Measurements from ENCODE around the gene KISS1. TPM values are rescaled to one million over a fixed set of nuclear protein-coding genes. Genes with fewer than 3 reads are reported as not detected.

KISS1 gene
- polyA plus RNA-seq, 3 donors from 2014 or later = not detected

DNA sequence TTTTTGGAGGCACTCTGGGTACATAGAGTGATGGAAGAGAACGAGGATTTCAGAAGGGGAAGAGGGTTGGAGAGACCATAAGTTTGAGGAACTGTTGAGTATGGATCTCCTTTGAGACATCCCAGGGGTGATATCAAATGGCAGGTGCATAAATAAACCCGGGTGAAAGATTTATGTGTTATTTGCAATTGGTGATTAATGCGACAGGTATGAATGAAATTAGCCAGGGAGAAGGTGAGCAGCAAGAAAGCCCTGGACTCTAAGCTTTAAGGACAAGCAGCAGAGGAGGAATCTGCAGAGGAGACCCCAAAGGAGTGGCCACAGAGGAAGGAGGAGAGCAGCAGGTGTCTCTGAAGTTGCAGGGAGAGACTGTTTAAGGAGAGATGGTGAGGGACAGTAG, 21.3 kb downstream of the KISS1 start:
- no peak overlapping the region for H3K27ac Mint-ChIP-seq
- H3K9me3 Mint-ChIP-seq = peaks cover 15 to 23% (median 19%) of the 10 kb centered on the region in 6 donors
- no peak for DNase-seq
- peaks cover 0 to 7% (median 4%) of the 10 kb centered on the region in 3 donors for H3K27me3 Mint-ChIP-seq (ENCODE audit: low read depth in 3 of 3)
- H3K4me1 Mint-ChIP-seq = no peaks in the 10 kb centered on the region
- no peak overlapping the region for H3K4me3 Mint-ChIP-seq
- peaks cover 0 to 7% (median 0%) of the 10 kb centered on the region in 3 donors for H3K36me3 Mint-ChIP-seq

DNA sequence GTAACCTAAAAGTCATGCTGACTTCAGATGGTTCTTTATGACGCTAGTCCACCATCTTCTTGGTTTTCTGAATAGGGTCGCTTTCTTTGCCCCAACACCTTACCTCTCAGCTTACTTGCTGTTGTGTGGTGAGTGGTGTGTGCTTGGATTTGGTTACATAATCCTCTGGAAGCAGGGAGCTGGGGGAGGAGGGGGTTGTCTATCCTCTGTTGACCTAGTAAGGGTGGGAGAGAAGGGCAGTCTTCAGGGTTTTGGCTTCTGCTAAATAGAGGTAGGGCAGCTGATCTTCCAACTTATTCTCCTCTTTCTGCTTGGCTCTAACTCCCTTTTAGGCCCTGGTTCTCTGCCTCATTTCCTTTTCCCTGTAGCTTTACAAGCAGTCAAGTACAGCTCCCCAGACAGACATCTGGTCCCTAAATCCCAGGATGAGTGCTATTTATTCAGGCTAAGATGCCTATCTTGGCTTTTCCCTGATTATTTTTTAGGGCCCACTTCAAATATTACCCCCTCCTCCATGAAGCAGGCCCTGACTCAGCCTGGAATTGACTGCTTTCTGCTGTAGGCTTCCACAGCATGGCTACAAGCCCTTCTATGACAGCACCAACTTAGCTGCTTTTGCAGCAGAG, 23.8 kb downstream of the KISS1 start:
- Mint-ChIP-seq H3K27me3 (ENCODE audit: low read depth in 3 of 3) (peaks cover 0 to 7% (median 6%) of the 10 kb centered on the region in 3 donors), H3K4me3 (no peak overlapping the region), H3K27ac (no peak overlapping the region), H3K36me3 (peaks cover 0 to 7% (median 4%) of the 10 kb centered on the region in 3 donors), H3K9me3 (peaks cover 24 to 44% (median 35%) of the 10 kb centered on the region in 6 donors), H3K4me1 (no peaks in the 10 kb centered on the region)
- DNase-seq = no peak

DNA sequence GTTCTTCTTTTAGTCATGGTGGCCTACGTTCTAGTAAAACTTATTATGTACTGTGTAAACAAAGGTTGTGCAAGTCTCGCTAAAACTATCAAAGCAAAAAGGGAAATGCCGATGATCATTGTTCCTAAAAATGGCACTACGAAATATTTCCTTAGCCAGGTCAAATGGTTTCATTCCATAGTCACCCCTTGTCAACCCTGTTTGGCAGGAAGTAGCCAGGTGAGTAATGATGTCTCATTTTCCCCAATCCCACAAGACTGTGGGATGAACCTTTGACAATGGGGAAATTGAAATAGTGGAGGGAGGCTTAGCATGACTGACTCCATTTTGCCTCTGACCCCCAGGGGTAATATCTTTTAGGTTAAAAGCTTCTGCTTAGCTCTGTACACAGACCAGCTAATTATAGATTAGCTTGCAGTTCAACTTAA, 24.5 kb downstream of the KISS1 start:
- no peak for DNase-seq
- H3K27ac Mint-ChIP-seq = no peak overlapping the region
- peaks cover 24 to 44% (median 35%) of the 10 kb centered on the region in 6 donors for H3K9me3 Mint-ChIP-seq
- H3K27me3 Mint-ChIP-seq (ENCODE audit: low read depth in 3 of 3) = peaks cover 0 to 7% (median 7%) of the 10 kb centered on the region in 3 donors
- no peaks in the 10 kb centered on the region for H3K4me1 Mint-ChIP-seq
- H3K36me3 Mint-ChIP-seq = peaks cover 0 to 7% (median 4%) of the 10 kb centered on the region in 3 donors
- no peak overlapping the region for H3K4me3 Mint-ChIP-seq

DNA sequence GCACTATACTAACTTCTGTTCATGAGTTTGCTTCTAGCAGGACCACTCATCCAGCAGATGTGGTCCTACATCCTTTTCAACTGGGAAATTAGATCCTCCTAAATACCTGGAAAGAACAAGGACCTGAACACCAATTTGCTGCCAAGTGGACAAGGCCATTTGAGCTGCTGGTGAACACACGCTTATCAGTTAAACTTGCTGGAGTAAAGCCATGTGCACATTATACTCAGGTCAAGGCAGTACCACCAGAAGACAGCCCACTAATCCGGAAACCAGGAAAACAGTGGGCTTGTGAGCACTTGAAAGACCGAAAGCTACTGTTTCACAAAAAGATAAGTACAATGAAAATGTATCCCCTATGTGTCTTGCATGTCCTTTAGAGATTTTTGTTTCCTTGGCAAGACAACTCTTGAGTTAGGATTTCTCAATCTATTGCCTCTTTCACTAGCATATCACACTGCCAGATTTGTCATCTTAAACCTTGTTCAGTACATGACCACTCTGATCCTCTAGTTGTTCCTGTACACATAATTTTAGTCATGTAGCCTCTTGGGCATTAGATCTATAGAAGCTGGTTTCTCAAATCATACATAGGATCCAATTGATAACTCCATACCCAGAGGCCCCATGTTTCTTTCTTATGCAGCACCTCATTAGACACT, 25.7 kb downstream of the KISS1 start:
- H3K36me3 Mint-ChIP-seq = peaks cover 0 to 7% (median 4%) of the 10 kb centered on the region in 3 donors
- no peak overlapping the region for H3K4me3 Mint-ChIP-seq
- no peak for DNase-seq
- H3K27ac Mint-ChIP-seq = no peak overlapping the region
- H3K27me3 Mint-ChIP-seq (ENCODE audit: low read depth in 3 of 3) = peaks cover 0 to 12% (median 7%) of the 10 kb centered on the region in 3 donors
- H3K9me3 Mint-ChIP-seq = peaks cover 24 to 44% (median 35%) of the 10 kb centered on the region in 6 donors
- H3K4me1 Mint-ChIP-seq = no peaks in the 10 kb centered on the region

DNA sequence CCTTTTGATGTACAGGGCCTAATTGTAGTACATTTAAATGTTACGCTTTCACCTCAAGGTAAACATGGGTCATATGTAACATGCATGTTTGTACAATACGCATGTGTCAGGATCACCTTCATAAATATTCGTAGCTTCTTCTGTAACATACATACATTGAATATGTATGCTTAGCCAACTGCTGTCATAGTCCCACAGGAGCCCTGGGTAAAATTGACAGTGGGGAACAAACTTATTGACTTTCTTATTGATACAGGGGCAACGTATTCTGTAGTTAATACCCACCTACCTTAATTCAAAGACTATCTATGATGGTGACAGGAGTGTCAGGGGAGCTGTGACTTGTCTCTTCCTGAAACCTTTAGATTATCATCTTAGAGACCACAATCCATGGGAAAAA, 26.4 kb downstream of the KISS1 start:
- no peak for DNase-seq

DNA sequence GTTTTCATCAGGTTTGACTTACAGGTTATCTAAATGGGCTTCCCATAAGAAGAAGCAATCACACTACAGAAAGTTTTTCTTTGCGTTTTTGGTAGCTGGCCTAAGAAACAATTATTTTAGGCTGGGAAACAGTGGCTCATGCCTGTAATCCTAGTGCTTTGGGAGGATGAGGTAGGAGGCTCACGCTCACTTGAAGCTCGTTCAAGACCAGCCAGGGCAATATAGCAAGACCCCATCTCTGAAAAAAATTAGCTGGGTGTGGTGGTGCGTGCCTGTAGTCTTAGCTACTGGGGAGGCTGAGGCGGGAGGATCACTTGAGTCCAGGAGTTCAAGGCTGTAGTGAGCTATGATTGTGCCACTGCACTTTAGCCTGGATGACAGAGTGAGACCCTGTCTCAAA, 28.6 kb downstream of the KISS1 start:
- Mint-ChIP-seq H3K36me3 (peaks cover 0 to 7% (median 4%) of the 10 kb centered on the region in 3 donors), H3K4me1 (no peaks in the 10 kb centered on the region), H3K9me3 (peaks cover 23 to 44% (median 35%) of the 10 kb centered on the region in 6 donors), H3K27ac (no peak overlapping the region), H3K27me3 (ENCODE audit: low read depth in 3 of 3) (peaks cover 2 to 8% (median 5%) of the 10 kb centered on the region in 3 donors), H3K4me3 (no peak overlapping the region)
- no peak for DNase-seq

More for the DNA sequence above, 26.4 kb downstream of the KISS1 start:
- Mint-ChIP-seq H3K4me3 (no peak overlapping the region), H3K4me1 (no peaks in the 10 kb centered on the region), H3K9me3 (peaks cover 24 to 44% (median 35%) of the 10 kb centered on the region in 6 donors), H3K27me3 (ENCODE audit: low read depth in 3 of 3) (peaks cover 0 to 12% (median 7%) of the 10 kb centered on the region in 3 donors), H3K36me3 (peaks cover 0 to 7% (median 4%) of the 10 kb centered on the region in 3 donors), H3K27ac (no peak overlapping the region)

DNA sequence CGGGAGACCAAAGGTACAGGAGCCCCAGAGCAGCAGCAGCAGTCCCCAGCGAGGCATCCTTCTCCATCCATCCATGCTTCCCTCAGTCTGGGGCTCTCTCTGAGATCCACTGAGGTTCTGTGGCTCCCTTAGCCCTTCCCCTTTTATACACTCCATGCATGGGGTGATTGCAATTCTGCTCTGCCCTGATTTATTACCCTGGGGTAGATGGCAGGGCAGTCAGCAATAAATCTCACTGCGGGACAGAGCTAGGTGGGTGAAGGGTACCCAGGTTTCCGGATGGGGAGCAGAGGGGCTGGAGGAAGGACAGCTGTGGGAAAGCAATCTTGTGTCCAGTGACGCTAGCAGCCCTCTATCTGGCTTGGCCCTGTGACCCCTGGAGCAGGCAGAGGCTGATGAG, 30.1 kb downstream of the KISS1 start, which contains the start of gene REN:
Gene REN (minus strand): TSS at position 119 of the 400 bp plus-strand sequence. CDS start 44 bp downstream, at position 75.
- DNase-seq = no peak
- Mint-ChIP-seq H3K4me1 (no peaks in the 10 kb centered on the region), H3K36me3 (peaks cover 0 to 4% (median 4%) of the 10 kb centered on the region in 3 donors), H3K27ac (no peak within 1 kb of the TSS), H3K27me3 (ENCODE audit: low read depth in 3 of 3) (peaks cover 4 to 5% (median 5%) of the 10 kb centered on the region in 3 donors), H3K9me3 (peaks cover 19 to 33% (median 27%) of the 10 kb centered on the region in 6 donors), H3K4me3 (no peak within 1 kb of the TSS)

DNA sequence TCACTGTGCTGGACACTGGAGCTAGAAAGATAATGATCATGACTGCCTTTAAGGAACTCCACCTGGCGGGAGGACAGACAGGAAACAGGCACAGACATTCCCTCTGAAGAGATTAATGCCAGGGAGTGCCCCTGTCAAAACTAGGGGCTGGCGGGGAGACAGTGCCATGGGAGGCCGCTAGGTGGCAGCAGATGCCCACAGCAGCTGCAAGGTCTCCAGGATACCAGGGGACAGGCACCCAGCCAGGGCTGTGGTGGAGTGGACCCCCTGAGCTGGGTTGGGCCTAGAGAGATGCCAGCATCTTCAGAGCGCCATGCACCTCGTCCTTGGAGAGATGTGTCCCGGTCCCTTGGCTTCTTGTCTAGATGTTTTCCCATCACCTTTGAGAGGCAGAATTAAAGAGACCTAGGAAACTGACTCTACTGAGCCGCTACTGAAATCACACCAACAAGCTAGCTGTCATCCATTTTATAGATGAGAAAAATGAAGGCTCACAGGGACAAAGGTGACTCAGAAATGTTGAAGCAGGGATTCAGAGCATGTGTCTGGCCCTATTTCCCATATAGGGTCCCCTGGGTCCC, 33.7 kb downstream of the KISS1 start:
- no peak overlapping the region for H3K27ac Mint-ChIP-seq
- no peaks in the 10 kb centered on the region for H3K4me1 Mint-ChIP-seq
- H3K27me3 Mint-ChIP-seq (ENCODE audit: low read depth in 3 of 3) = peaks cover 1 to 10% (median 4%) of the 10 kb centered on the region in 3 donors
- peak; percentile 62 to 67 (median 65) for DNase-seq
- H3K36me3 Mint-ChIP-seq = no peaks in the 10 kb centered on the region
- peaks cover 0 to 1% (median 0%) of the 10 kb centered on the region in 6 donors for H3K9me3 Mint-ChIP-seq
- no peak overlapping the region for H3K4me3 Mint-ChIP-seq

DNA sequence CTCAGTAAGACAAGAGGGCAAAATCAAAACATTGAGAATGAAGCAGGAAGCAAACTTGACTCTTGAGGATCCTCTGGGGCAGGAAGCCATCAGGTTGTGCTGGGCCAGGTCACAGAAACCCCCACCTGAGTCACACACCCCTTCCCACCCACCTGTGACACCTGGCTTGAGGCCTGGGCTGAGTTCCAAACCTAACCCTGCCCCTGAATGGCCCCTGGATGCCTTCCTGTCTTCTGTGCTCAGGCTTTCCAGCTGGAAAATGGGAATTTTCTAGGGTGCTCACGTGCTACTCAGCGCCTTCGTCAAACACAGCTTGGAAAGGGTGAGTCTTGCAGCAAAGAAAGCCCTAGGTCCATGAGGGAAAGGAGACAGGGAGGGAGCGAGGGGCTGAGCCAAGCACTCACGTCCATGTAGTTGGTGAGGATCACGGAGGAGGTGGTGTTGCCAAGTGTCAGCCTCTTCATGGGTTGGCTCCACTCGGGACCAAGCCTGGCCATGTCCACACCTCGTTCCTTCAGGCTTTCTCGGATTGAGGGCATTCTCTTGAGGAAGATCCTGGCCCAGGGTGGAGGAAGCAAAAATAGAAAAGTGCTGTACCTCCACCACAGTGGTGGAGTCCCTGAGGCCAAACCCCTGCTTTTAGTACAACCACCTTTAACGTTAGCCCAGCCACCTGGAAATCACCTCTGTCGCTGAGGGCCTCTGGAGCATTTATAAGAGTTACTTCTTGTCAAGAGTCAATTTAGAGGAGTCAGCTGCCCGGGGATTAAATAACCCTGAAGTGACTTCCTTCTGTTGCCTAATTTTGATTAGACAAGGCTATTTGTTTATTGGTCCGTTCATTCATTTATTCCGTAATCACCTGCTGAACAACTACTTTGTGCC, 34.4 kb downstream of the KISS1 start:
- peaks cover under 1 to 10% (median 4%) of the 10 kb centered on the region in 3 donors for H3K27me3 Mint-ChIP-seq (ENCODE audit: low read depth in 3 of 3)
- DNase-seq = no peak
- no peak overlapping the region for H3K27ac Mint-ChIP-seq
- H3K4me1 Mint-ChIP-seq = no peaks in the 10 kb centered on the region
- no peaks in the 10 kb centered on the region for H3K9me3 Mint-ChIP-seq
- no peaks in the 10 kb centered on the region for H3K36me3 Mint-ChIP-seq
- no peak overlapping the region for H3K4me3 Mint-ChIP-seq

DNA sequence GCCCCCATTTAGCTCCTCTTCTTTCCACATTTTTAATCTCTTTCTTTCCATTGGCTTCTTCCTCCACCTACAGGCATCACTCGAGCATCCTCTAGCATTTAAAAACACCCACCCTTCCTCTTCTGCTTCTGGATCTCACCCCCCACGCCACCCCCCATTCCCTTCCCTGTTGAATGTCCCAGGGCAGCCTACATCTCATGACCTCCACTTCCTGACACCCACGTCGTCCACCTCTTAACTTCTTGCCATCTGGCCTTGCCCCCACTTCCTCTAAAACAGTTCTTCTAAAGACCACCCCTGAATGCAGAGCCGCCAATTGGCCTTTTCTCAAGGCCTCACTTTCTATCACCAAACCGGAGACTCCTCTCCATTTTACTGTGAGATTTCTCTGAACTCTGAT, 38.3 kb downstream of the KISS1 start:
- H3K27ac Mint-ChIP-seq = no peak overlapping the region
- DNase-seq = no peak
- H3K4me3 Mint-ChIP-seq = no peak overlapping the region
- H3K9me3 Mint-ChIP-seq = no peaks in the 10 kb centered on the region
- H3K4me1 Mint-ChIP-seq = peaks cover 0 to under 1% of the 10 kb centered on the region in 2 donors
- no peaks in the 10 kb centered on the region for H3K36me3 Mint-ChIP-seq
- peaks cover 0 to 8% (median 3%) of the 10 kb centered on the region in 3 donors for H3K27me3 Mint-ChIP-seq (ENCODE audit: low read depth in 3 of 3)

DNA sequence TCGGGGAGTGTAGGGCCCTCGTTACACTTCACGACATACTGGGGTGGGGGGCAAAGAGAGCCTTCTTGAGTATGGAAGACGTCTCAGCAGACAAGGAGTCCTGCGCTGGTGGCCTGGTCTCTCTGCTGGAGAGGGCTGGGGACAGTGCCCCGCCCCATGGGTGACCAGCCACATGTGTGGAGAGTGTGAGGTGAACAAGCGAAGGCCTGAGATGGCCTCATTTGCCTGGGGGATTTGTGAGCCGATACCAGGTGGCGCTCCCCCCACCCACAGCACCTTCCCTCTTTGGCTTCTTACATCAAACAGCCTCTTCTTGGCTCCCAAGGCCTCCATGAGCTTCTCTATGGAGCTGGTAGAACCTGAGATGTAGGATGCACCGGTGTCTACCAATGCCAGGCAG, 40.4 kb downstream of the KISS1 start:
- no peak for DNase-seq
- Mint-ChIP-seq H3K9me3 (no peaks in the 10 kb centered on the region), H3K36me3 (no peaks in the 10 kb centered on the region), H3K4me1 (peaks cover 0 to 7% of the 10 kb centered on the region in 2 donors), H3K27ac (no peak overlapping the region), H3K4me3 (no peak overlapping the region), H3K27me3 (ENCODE audit: low read depth in 3 of 3) (peaks cover 1 to 12% (median 3%) of the 10 kb centered on the region in 3 donors)

DNA sequence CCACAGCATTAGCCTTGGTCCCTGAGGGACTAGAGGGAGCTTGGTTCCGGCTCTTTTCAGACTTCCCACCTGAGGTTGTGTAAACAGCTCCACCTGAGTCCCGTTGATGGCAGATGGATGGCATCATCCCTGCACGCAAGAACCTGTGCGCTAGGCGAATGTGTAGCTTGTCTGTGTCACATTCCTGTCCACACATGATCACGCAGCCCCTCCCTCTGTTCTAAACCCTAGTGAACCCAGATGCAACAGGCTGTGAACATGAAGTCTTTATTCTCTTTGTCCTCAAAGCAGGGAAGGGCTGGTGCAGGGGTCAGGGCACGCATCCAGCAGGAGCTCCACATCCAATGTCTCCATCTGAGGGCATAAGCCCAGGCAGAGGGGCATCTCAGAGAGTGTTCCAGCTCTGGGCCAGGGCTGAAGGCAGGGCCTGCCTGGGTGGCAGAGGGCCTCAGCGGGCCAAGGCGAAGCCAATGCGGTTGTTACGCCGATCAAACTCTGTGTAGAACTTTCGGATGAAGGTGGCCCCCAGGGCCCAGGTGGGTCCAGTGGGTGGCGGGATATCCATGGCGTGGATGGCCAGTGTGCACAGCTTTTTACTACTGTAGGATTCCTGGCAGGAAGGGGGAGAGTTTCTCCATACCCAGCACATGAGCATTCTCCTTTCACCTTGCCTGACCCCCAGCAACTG, 41.6 kb downstream of the KISS1 start:
- H3K27me3 Mint-ChIP-seq (ENCODE audit: low read depth in 3 of 3) = peaks cover 1 to 12% (median 3%) of the 10 kb centered on the region in 3 donors
- no peaks in the 10 kb centered on the region for H3K9me3 Mint-ChIP-seq
- H3K36me3 Mint-ChIP-seq = no peaks in the 10 kb centered on the region
- H3K27ac Mint-ChIP-seq = no peak overlapping the region
- DNase-seq = no peak
- H3K4me3 Mint-ChIP-seq = peak overlapping the region in 2 of 5 donors; percentile 27 to 42
- peaks cover 0 to 10% of the 10 kb centered on the region in 2 donors for H3K4me1 Mint-ChIP-seq

DNA sequence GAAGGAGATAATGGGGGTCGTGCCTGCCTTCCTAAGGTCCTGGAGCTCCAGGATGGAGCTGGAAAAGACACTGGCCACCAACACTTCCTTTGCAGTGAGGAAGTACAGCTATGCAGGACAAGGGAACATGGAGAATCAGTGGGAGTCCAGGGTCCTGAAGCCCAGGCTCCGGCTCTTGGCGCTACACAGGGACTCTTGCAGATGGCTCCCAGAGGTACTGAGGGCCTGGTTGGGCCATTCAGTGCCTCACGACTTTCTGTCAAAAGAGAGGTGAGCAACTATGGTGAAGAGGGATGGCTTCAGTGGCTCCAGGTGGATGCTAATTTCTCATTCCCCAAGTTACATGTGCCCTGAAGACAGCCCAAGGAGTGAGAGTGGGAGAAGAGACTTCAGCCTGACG, 42.6 kb downstream of the KISS1 start:
- Mint-ChIP-seq H3K9me3 (no peaks in the 10 kb centered on the region), H3K36me3 (no peaks in the 10 kb centered on the region), H3K27ac (peak overlapping the region in 1 of 6 donors; percentile 8), H3K4me3 (peak overlapping the region in 1 of 5 donors; percentile 22), H3K27me3 (ENCODE audit: low read depth in 3 of 3) (peaks cover 1 to 12% (median 3%) of the 10 kb centered on the region in 3 donors), H3K4me1 (peaks cover 0 to 10% of the 10 kb centered on the region in 2 donors)
- DNase-seq = no peak
